Endothelial cell of umbilical vein (primary cell): ENCODE measurements around the gene BORCS6. TPM values are rescaled to one million over a fixed set of nuclear protein-coding genes. Genes with fewer than 3 reads are reported as not detected.

ENCODE experiments used
- BruUV-seq: library from RNA; stranded (reverse); fragments of 400-500 nt; replicated peaks from 2 replicates; lab custom pipeline; 2021; lab: Mats Ljungman, UMichigan
- CTCF ChIA-PET: fragments of 300-600, 350-600 bp; sonication (Branson Sonifier 250); formaldehyde crosslinking; loops from one replicate; lab custom pipeline; 2021; ENCODE audit warnings: antibody characterized with exemption, inconsistent platforms; lab: Charles Lee
- POLR2A ChIA-PET: fragments of 300-600, 350-600 bp; sonication (Branson Sonifier 250); formaldehyde crosslinking; loops from one replicate; lab custom pipeline; 2021; ENCODE audit warnings: antibody characterized with exemption, inconsistent platforms; lab: Charles Lee
- DNase-seq: peaks from one replicate; pipeline ENCODE4 v3.0.0-alpha.2; 2011; ENCODE audit warnings: low read depth, low spot score
- FAIRE-seq: peaks from 2 replicates; lab custom pipeline; 2011; peaks lifted over from hg19 to GRCh38; lab: Jason Lieb, UNC
- H2AFZ ChIP-seq: 2 replicates; pipeline ENCODE4 v1.6.0; 2012; ENCODE audit warnings: low read depth, low read length, control low read depth, inconsistent platforms
- H3K27ac ChIP-seq: 2 replicates; pipeline ENCODE4 v1.5.1; 2011; ENCODE audit warnings: low read depth, mild to moderate bottlenecking, control low read depth, low read length, moderate library complexity; ENCODE audit not compliant: insufficient read depth
- H3K27me3 ChIP-seq, 2 experiments: 2 replicates each; pipeline versions ENCODE4 v1.6.0 to v1.6.1; 2011; ENCODE audit warnings: low read length in 2 of 2, mixed read lengths in 1 of 2; ENCODE audit not compliant: control insufficient read depth in 2 of 2, insufficient read depth in 2 of 2
- H3K36me3 ChIP-seq, 2 experiments: 2 replicates in 1 of 2; 3 replicates in 1 of 2; pipeline ENCODE4 v1.5.1; 2011; ENCODE audit warnings: low read length in 2 of 2, mild to moderate bottlenecking in 1 of 2, moderate library complexity in 1 of 2; ENCODE audit not compliant: control insufficient read depth in 2 of 2, insufficient read depth in 2 of 2; ENCODE audit errors: extremely low read depth in 1 of 2
- H3K4me1 ChIP-seq: 3 replicates; pipeline ENCODE4 v1.5.1; 2011; ENCODE audit warnings: mild to moderate bottlenecking, low read length; ENCODE audit not compliant: control insufficient read depth, insufficient read depth; ENCODE audit errors: extremely low read depth
- H3K4me2 ChIP-seq: 2 replicates; pipeline ENCODE4 v1.6.1; 2011; ENCODE audit warnings: low read length, control low read depth, mixed read lengths; ENCODE audit not compliant: insufficient read depth
- H3K4me3 ChIP-seq, 3 experiments: fragments of 200-600 bp in 1 of 3; sonication (generic), shearing (Covaris generic) in 1 of 3; replicated peaks in 1 of 3; 2 replicates each; pipeline ENCODE4 v1.5.1; 2011 to 2016; ENCODE audit warnings: control low read depth in 3 of 3, low read length in 3 of 3, mild to moderate bottlenecking in 2 of 3, inconsistent platforms in 1 of 3, low read depth in 1 of 3, moderate library complexity in 1 of 3; ENCODE audit not compliant: insufficient read depth in 1 of 3
- H3K79me2 ChIP-seq: 2 replicates; pipeline ENCODE4 v1.6.0; 2012; ENCODE audit warnings: low read length, inconsistent platforms; ENCODE audit not compliant: control insufficient read depth, insufficient read depth
- H3K9ac ChIP-seq: replicated peaks from 2 replicates; pipeline ENCODE3; 2011; ENCODE audit warnings: low read length, control low read depth; ENCODE audit not compliant: insufficient read depth; ENCODE audit errors: extremely low read depth
- H3K9me1 ChIP-seq: replicated peaks from 3 replicates; pipeline ENCODE4 v1.6.0; 2011; ENCODE audit warnings: mild to moderate bottlenecking, low read length; ENCODE audit not compliant: control insufficient read depth, insufficient read depth; ENCODE audit errors: extremely low read depth
- H3K9me3 ChIP-seq: replicated peaks from 2 replicates; pipeline ENCODE4 v1.5.1; 2012; ENCODE audit warnings: low read length, inconsistent platforms; ENCODE audit not compliant: control insufficient read depth, insufficient read depth
- H4K20me1 ChIP-seq: replicated peaks from 2 replicates; pipeline ENCODE3; 2011; ENCODE audit warnings: mild to moderate bottlenecking, low read length; ENCODE audit not compliant: control insufficient read depth, insufficient read depth; ENCODE audit errors: extremely low read depth
- CTCF ChIP-seq, 2 donors: IDR thresholded peaks; 1 replicate in 1 of 2; 2 replicates in 1 of 2; pipeline ENCODE4 v1.5.1; 2011; ENCODE audit warnings: low read length in 2 of 2, mild to moderate bottlenecking in 2 of 2, moderate library complexity in 2 of 2, control low read depth in 1 of 2, inconsistent platforms in 1 of 2, low read depth in 1 of 2; ENCODE audit not compliant: insufficient read depth in 1 of 2; ENCODE audit errors: extremely low read depth in 1 of 2
- EZH2 ChIP-seq: IDR thresholded peaks from 2 replicates; pipeline ENCODE4 v1.6.1; 2012; ENCODE audit warnings: borderline replicate concordance, low read depth, mild to moderate bottlenecking, moderate library complexity, low read length, inconsistent platforms; ENCODE audit not compliant: severe bottlenecking
- FOS ChIP-seq: IDR thresholded peaks from 2 replicates; pipeline ENCODE4 v1.6.1; 2011; ENCODE audit warnings: mild to moderate bottlenecking, low read length, moderate library complexity, borderline replicate concordance; ENCODE audit not compliant: insufficient read depth
- GATA2 ChIP-seq: IDR thresholded peaks from 2 replicates; pipeline ENCODE4 v1.7.0; 2011; ENCODE audit warnings: low read depth, mild to moderate bottlenecking, moderate library complexity, mixed read lengths, low read length; ENCODE audit not compliant: insufficient read length, insufficient read depth
- JUN ChIP-seq: IDR thresholded peaks from 2 replicates; pipeline ENCODE4 v1.6.1; 2011; ENCODE audit warnings: borderline replicate concordance, low read depth; ENCODE audit not compliant: insufficient read length, insufficient read depth
- MAX ChIP-seq: IDR thresholded peaks from 2 replicates; pipeline ENCODE4 v1.6.1; 2011; ENCODE audit not compliant: insufficient read depth, insufficient read length
- MYC ChIP-seq: IDR thresholded peaks from one replicate; pipeline ENCODE4 v1.6.1; 2011; ENCODE audit warnings: mild to moderate bottlenecking, low read depth, low read length
- POLR2A ChIP-seq: IDR thresholded peaks from 2 replicates; pipeline ENCODE4 v1.6.1; 2012; ENCODE audit warnings: low read depth, mild to moderate bottlenecking, control low read depth, low read length
- POLR2AphosphoS5 ChIP-seq: IDR thresholded peaks from 2 replicates; pipeline ENCODE4 v1.6.1; 2012; ENCODE audit warnings: low read depth, mild to moderate bottlenecking, control low read depth, low read length, moderate library complexity; ENCODE audit not compliant: insufficient read depth
- dilution Hi-C: fragments of 300-500 bp; cut with MboI; formaldehyde crosslinking; loops from one replicate; pipeline ENCODE4 v1.15.0; 2019; ENCODE audit warnings: low sequenced_read_pairs; ENCODE audit not compliant: extremely low pct_ligation_motif_present
- intact Hi-C: fragments of 100-400 bp; cut with micrococcal nuclease; formaldehyde crosslinking; loops from one replicate; pipeline ENCODE4 v1.10.0; 2022
- polyA plus RNA-seq, 4 experiments: library from polyadenylated mRNA; depleted of rRNA in 3 of 4; stranded (reverse) in 3 of 4; unstranded in 1 of 4; fragments of >200 nt; gene quantifications; 2 replicates each; pipeline versions ENCODE4 v1.2.1 to v1.2.3, GENCODE V29; 2011 to 2012; ENCODE audit warnings: missing spikeins in 1 of 4
- total RNA-seq: library from RNA; stranded (reverse); gene quantifications from 2 replicates; pipeline ENCODE4 v1.2.3, GENCODE V29; 2021

The BORCS6 gene
- total and polyA plus RNA-seq, 2 donors (not counting 3 experiments of a cell fraction or from before 2014, with no cell fraction given), result 8.0 to 9.0 TPM

GRCh38 chr17:8227238-8227581, 37.2 kb upstream of the BORCS6 start:
- Histone ChIP-seq H3K36me3 (peaks cover 11 to 31% of the 10 kb centered on the region in 2 experiments), H3K27ac (no peak overlapping the region), H2AFZ (no peak overlapping the region), H3K9me1 (no peaks in the 10 kb centered on the region), H3K9ac (no peak overlapping the region), H3K4me1 (peaks cover 9% of the 10 kb centered on the region), H3K27me3 (no peaks in the 10 kb centered on the region), H3K79me2 (no peaks in the 10 kb centered on the region), H3K4me2 (peak overlapping the region; percentile 28), H3K4me3 (peak overlapping the region in 1 of 3 experiments; percentile 25), H3K9me3 (no peaks in the 10 kb centered on the region), H4K20me1 (no peaks in the 10 kb centered on the region)
- BruUV-seq, result no TSS peak
- dilution Hi-C loops, result no loop called here
- FAIRE-seq, result no peak
- POLR2A ChIA-PET, result no interaction called here
- intact Hi-C loops, result loop anchor here (2.0 kb wide), 1 partner anchor 74 kb away; no protein-coding TSS in a partner anchor
- TF ChIP-seq POLR2AphosphoS5 (no peak), JUN (no peak), FOS (no peak), CTCF (IDR thresholded peaks at IDR 0.05; ENCODE audit: extremely low read depth in 1 of 2, insufficient read depth in 1 of 2, low read depth in 1 of 2, low read length in 2 of 2) (no peak), GATA2 (no peak), MAX (no peak), MYC (no peak), POLR2A (no peak), EZH2 (no peak)
- DNase-seq, result no peak
- CTCF ChIA-PET, result interaction anchor here (1.0 to 1.6 kb wide), 4 partner anchors 10 to 157 kb away, joined by 3 to 5 read pairs (median 3); no protein-coding TSS in a partner anchor
